Muscle layer of colon (tissue), 2 donors: ENCODE data around the gene NACC2.

Source experiments
- H3K27ac ChIP-seq: one replicate; pipeline ENCODE4 v1.7.0; 2013; ENCODE audit warnings: low read depth, mild to moderate bottlenecking, low read length, moderate library complexity
- H3K27me3 ChIP-seq, 2 donors: one replicate each; pipeline ENCODE4 v1.7.0; 2013; ENCODE audit warnings: low read length in 2 of 2, mild to moderate bottlenecking in 2 of 2; ENCODE audit not compliant: insufficient read depth in 2 of 2, control insufficient read depth in 1 of 2
- H3K36me3 ChIP-seq: one replicate; pipeline ENCODE4 v1.7.0; 2013; ENCODE audit warnings: mild to moderate bottlenecking, low read length; ENCODE audit not compliant: insufficient read depth
- H3K4me1 ChIP-seq: one replicate; pipeline ENCODE4 v1.7.0; 2013; ENCODE audit warnings: mild to moderate bottlenecking, low read length; ENCODE audit not compliant: insufficient read depth
- H3K4me3 ChIP-seq, 2 donors: one replicate each; pipeline ENCODE4 v1.7.0; 2013; ENCODE audit warnings: low read length in 2 of 2, low read depth in 1 of 2, mild to moderate bottlenecking in 1 of 2, moderate library complexity in 1 of 2
- H3K9ac ChIP-seq: one replicate; pipeline ENCODE4 v1.7.0; 2013; ENCODE audit warnings: low read length
- H3K9me3 ChIP-seq: one replicate; pipeline ENCODE4 v1.7.0; 2013; ENCODE audit warnings: mild to moderate bottlenecking, low read length
- donor health status: abdominal sarcoma.
- donor health status: Adenocarcinoma of cecum.

Gene NACC2

GRCh38 chr9:136013116-136013515 is 82.0 kb downstream of the NACC2 start:
- Histone ChIP-seq H3K4me3 (no peak overlapping the region), H3K9ac (no peak overlapping the region), H3K27ac (no peak overlapping the region), H3K9me3 (no peaks in the 10 kb centered on the region), H3K27me3 (no peaks in the 10 kb centered on the region), H3K4me1 (peaks cover 15% of the 10 kb centered on the region), H3K36me3 (peaks cover 14% of the 10 kb centered on the region)

- Histone ChIP-seq H3K4me1 (peaks cover 19% of the 10 kb centered on the region), H3K9ac (no peak overlapping the region), H3K9me3 (no peaks in the 10 kb centered on the region), H3K27me3 (no peaks in the 10 kb centered on the region), H3K4me3 (no peak overlapping the region), H3K27ac (peak overlapping the region; percentile 75), H3K36me3 (peaks cover 14% of the 10 kb centered on the region)
These were observed 82.4 kb downstream of the NACC2 start for GRCh38 chr9:136012651-136013050.

GRCh38 chr9:136011703-136012496 is 83.2 kb downstream of the NACC2 start:
- Histone ChIP-seq H3K4me3 (no peak overlapping the region), H3K9ac (peak overlapping the region; percentile 21), H3K27me3 (no peaks in the 10 kb centered on the region), H3K4me1 (peaks cover 24% of the 10 kb centered on the region), H3K9me3 (no peaks in the 10 kb centered on the region), H3K27ac (peak overlapping the region; percentile 75), H3K36me3 (peaks cover 14% of the 10 kb centered on the region)

- Histone ChIP-seq H3K27ac (peak overlapping the region; percentile 75), H3K27me3 (no peaks in the 10 kb centered on the region), H3K9me3 (no peaks in the 10 kb centered on the region), H3K4me3 (no peak overlapping the region), H3K4me1 (peaks cover 24% of the 10 kb centered on the region), H3K9ac (no peak overlapping the region), H3K36me3 (peaks cover 14% of the 10 kb centered on the region)
These were observed 83.8 kb downstream of the NACC2 start for GRCh38 chr9:136011376-136011702.

- no peaks in the 10 kb centered on the region for H3K9me3 ChIP-seq
- H3K9ac ChIP-seq = no peak overlapping the region
- no peak overlapping the region for H3K27ac ChIP-seq
- H3K4me1 ChIP-seq = peaks cover 24% of the 10 kb centered on the region
- no peak overlapping the region for H3K4me3 ChIP-seq
- H3K36me3 ChIP-seq = peaks cover 14% of the 10 kb centered on the region
- no peaks in the 10 kb centered on the region for H3K27me3 ChIP-seq
These were observed 84.3 kb downstream of the NACC2 start for GRCh38 chr9:136010615-136011361.

- H3K27ac ChIP-seq = no peak overlapping the region
These were observed 84.9 kb downstream of the NACC2 start for GRCh38 chr9:136010176-136010575.

GRCh38 chr9:136009516-136009915 is 85.6 kb downstream of the NACC2 start:
- Histone ChIP-seq H3K36me3 (peaks cover 8% of the 10 kb centered on the region), H3K27me3 (no peaks in the 10 kb centered on the region), H3K27ac (no peak overlapping the region), H3K9ac (no peak overlapping the region), H3K4me3 (no peak overlapping the region), H3K4me1 (peaks cover 24% of the 10 kb centered on the region), H3K9me3 (no peaks in the 10 kb centered on the region)

More at GRCh38 chr9:136010176-136010575, 84.9 kb downstream of the NACC2 start:
- Histone ChIP-seq H3K36me3 (peaks cover 8% of the 10 kb centered on the region), H3K9me3 (no peaks in the 10 kb centered on the region), H3K9ac (no peak overlapping the region), H3K4me3 (no peak overlapping the region), H3K4me1 (peaks cover 24% of the 10 kb centered on the region), H3K27me3 (no peaks in the 10 kb centered on the region)

GRCh38 chr9:136008693-136008997 is 86.4 kb downstream of the NACC2 start:
- peaks cover 27% of the 10 kb centered on the region for H3K4me1 ChIP-seq
- H3K27me3 ChIP-seq = no peaks in the 10 kb centered on the region
- H3K27ac ChIP-seq = peak overlapping the region; percentile 61
- no peak overlapping the region for H3K4me3 ChIP-seq
- no peak overlapping the region for H3K9ac ChIP-seq
- H3K36me3 ChIP-seq = peaks cover 8% of the 10 kb centered on the region
- H3K9me3 ChIP-seq = no peaks in the 10 kb centered on the region

GRCh38 chr9:136007934-136008692 is 87.0 kb downstream of the NACC2 start:
- Histone ChIP-seq H3K9ac (no peak overlapping the region), H3K27ac (peak overlapping the region; percentile 61), H3K27me3 (no peaks in the 10 kb centered on the region), H3K9me3 (no peaks in the 10 kb centered on the region), H3K36me3 (peaks cover 8% of the 10 kb centered on the region), H3K4me1 (peaks cover 32% of the 10 kb centered on the region), H3K4me3 (peak overlapping the region in 1 of 2 donors; percentile 20)

GRCh38 chr9:136007276-136007933 is 87.7 kb downstream of the NACC2 start:
- H3K27ac ChIP-seq = peak overlapping the region; percentile 61
- peaks cover 33% of the 10 kb centered on the region for H3K4me1 ChIP-seq
- H3K27me3 ChIP-seq = no peaks in the 10 kb centered on the region
- H3K9me3 ChIP-seq = no peaks in the 10 kb centered on the region
- no peak overlapping the region for H3K9ac ChIP-seq
- H3K36me3 ChIP-seq = peaks cover 8% of the 10 kb centered on the region
- H3K4me3 ChIP-seq = peak overlapping the region in 1 of 2 donors; percentile 20

GRCh38 chr9:136006169-136006568 is 88.9 kb downstream of the NACC2 start:
- H3K9ac ChIP-seq = no peak overlapping the region
- H3K9me3 ChIP-seq = no peaks in the 10 kb centered on the region
- H3K4me3 ChIP-seq = no peak overlapping the region
- H3K4me1 ChIP-seq = peaks cover 26% of the 10 kb centered on the region
- peaks cover 8% of the 10 kb centered on the region for H3K36me3 ChIP-seq
- H3K27ac ChIP-seq = no peak overlapping the region
- no peaks in the 10 kb centered on the region for H3K27me3 ChIP-seq
